ELF-1 (cell line): ENCODE measurements around the gene ZNF791.
"Not testable (repeated sequence)": the region's sequence is repeated elsewhere in the genome, so short reads cannot be mapped to it uniquely, and the experiment has no call there.

Source experiments
- DNase-seq: peaks from one replicate; pipeline ENCODE4 v3.0.0-alpha.2; 2016; ENCODE audit warnings: low read depth, low spot score

The ZNF791 gene

GRCh38 chr19:12629215-12629614 is 18.5 kb downstream of the ZNF791 start:
- DNase-seq = no peak

- no peak for DNase-seq
Measured at GRCh38 chr19:12636631-12637030, 25.9 kb downstream of the ZNF791 start.

- DNase-seq = no peak
Measured at GRCh38 chr19:12638611-12639182, 28.0 kb downstream of the ZNF791 start.

GRCh38 chr19:12639901-12640613 is 29.3 kb downstream of the ZNF791 start:
- peak; percentile 95 for DNase-seq

GRCh38 chr19:12641456-12641855 is 30.7 kb downstream of the ZNF791 start:
- DNase-seq = no peak

- no peak for DNase-seq
Measured at GRCh38 chr19:12642506-12642905, 31.8 kb downstream of the ZNF791 start.

- DNase-seq = not testable (repeated sequence)
Measured at GRCh38 chr19:12643716-12644115, 33.0 kb downstream of the ZNF791 start.

GRCh38 chr19:12646551-12646950 is 35.8 kb downstream of the ZNF791 start:
- DNase-seq = no peak

GRCh38 chr19:12647047-12647446 is 36.3 kb downstream of the ZNF791 start:
- DNase-seq = no peak

- DNase-seq = peak; percentile 88
Measured at GRCh38 chr19:12647490-12648071, 36.9 kb downstream of the ZNF791 start.

- peak; percentile 74 for DNase-seq
Measured at GRCh38 chr19:12648088-12648487, 37.4 kb downstream of the ZNF791 start.

- no peak for DNase-seq
Measured at GRCh38 chr19:12649941-12650340, 39.2 kb downstream of the ZNF791 start.

GRCh38 chr19:12652219-12652618 is 41.5 kb downstream of the ZNF791 start:
- DNase-seq = no peak

GRCh38 chr19:12655546-12655945 is 44.8 kb downstream of the ZNF791 start:
- no peak for DNase-seq

- DNase-seq = peak; percentile 61
Measured at GRCh38 chr19:12656899-12657571, 46.3 kb downstream of the ZNF791 start.

GRCh38 chr19:12657966-12658365 is 47.2 kb downstream of the ZNF791 start:
- no peak for DNase-seq

GRCh38 chr19:12660980-12661379 is 50.3 kb downstream of the ZNF791 start:
- no peak for DNase-seq

GRCh38 chr19:12664406-12665280 is 53.9 kb downstream of the ZNF791 start:
- peak; percentile 94 for DNase-seq

GRCh38 chr19:12665281-12665573 is 54.5 kb downstream of the ZNF791 start:
- no peak for DNase-seq

GRCh38 chr19:12665671-12666264 is 55.0 kb downstream of the ZNF791 start:
- no peak for DNase-seq
